Measurements from ENCODE around the gene CAMP.
A peak's percentile ranks its signal among the peaks of the same experiment; 100 is the strongest.

Gene CAMP

GRCh38 chr3:48214225-48214624, 9.1 kb upstream of the CAMP start:
- no peak for DNase-seq (ENCODE audit: low read depth in 2 of 2)

GRCh38 chr3:48215019-48215418, 8.3 kb upstream of the CAMP start:
- no peak for DNase-seq (ENCODE audit: low read depth in 2 of 2)

- DNase-seq (ENCODE audit: low read depth in 2 of 2), result no peak
These were observed 7.8 kb upstream of the CAMP start for GRCh38 chr3:48215466-48215865.

- no peak for DNase-seq (ENCODE audit: low read depth in 2 of 2)
These were observed 7.4 kb upstream of the CAMP start for GRCh38 chr3:48215876-48216275.

GRCh38 chr3:48217449-48217848, 5.8 kb upstream of the CAMP start:
- DNase-seq (ENCODE audit: low read depth in 2 of 2), result no peak

GRCh38 chr3:48218537-48218936, 4.8 kb upstream of the CAMP start:
- DNase-seq (ENCODE audit: low read depth in 2 of 2), result no peak

GRCh38 chr3:48219543-48219942, 3.8 kb upstream of the CAMP start:
- DNase-seq (ENCODE audit: low read depth in 2 of 2), result no peak

GRCh38 chr3:48220746-48221145, 2.5 kb upstream of the CAMP start:
- DNase-seq (ENCODE audit: low read depth in 2 of 2), result no peak

GRCh38 chr3:48225587-48225986, 2.3 kb downstream of the CAMP start:
- DNase-seq (ENCODE audit: low read depth in 2 of 2), result no peak

GRCh38 chr3:48226939-48227338, 3.6 kb downstream of the CAMP start:
- no peak for DNase-seq (ENCODE audit: low read depth in 2 of 2)

- no peak for DNase-seq (ENCODE audit: low read depth in 2 of 2)
These were observed 8.9 kb downstream of the CAMP start for GRCh38 chr3:48232232-48232631.

GRCh38 chr3:48232734-48233133, 9.4 kb downstream of the CAMP start:
- no peak for DNase-seq (ENCODE audit: low read depth in 2 of 2)

- no peak for DNase-seq (ENCODE audit: low read depth in 2 of 2)
These were observed 10.2 kb downstream of the CAMP start for GRCh38 chr3:48233542-48233941.

GRCh38 chr3:48236531-48236930, 13.2 kb downstream of the CAMP start:
- DNase-seq (ENCODE audit: low read depth in 2 of 2), result no peak

GRCh38 chr3:48238531-48239085, 15.3 kb downstream of the CAMP start:
- DNase-seq (ENCODE audit: low read depth in 2 of 2), result no peak

GRCh38 chr3:48240000-48240963, 17.0 kb downstream of the CAMP start:
- no peak for DNase-seq (ENCODE audit: low read depth in 2 of 2)

- no peak for DNase-seq (ENCODE audit: low read depth in 2 of 2)
These were observed 18.6 kb downstream of the CAMP start for GRCh38 chr3:48241796-48242455.

- DNase-seq (ENCODE audit: low read depth in 2 of 2), result no peak
These were observed 20.6 kb downstream of the CAMP start for GRCh38 chr3:48243886-48244285.

GRCh38 chr3:48244461-48244860, 21.2 kb downstream of the CAMP start:
- no peak for DNase-seq (ENCODE audit: low read depth in 2 of 2)

GRCh38 chr3:48245136-48245535, 21.8 kb downstream of the CAMP start:
- no peak for DNase-seq (ENCODE audit: low read depth in 2 of 2)

- DNase-seq (ENCODE audit: low read depth in 2 of 2), result no peak
These were observed 24.1 kb downstream of the CAMP start for GRCh38 chr3:48247401-48247811.

GRCh38 chr3:48248095-48248850, 25.0 kb downstream of the CAMP start:
- DNase-seq (ENCODE audit: low read depth in 2 of 2), result peak; percentile 82 to 83

All from fibroblast of skin of left biceps (primary cell).